ENCODE data around the gene SUPT16H. TPM values are rescaled to one million over a fixed set of nuclear protein-coding genes. Genes with fewer than 3 reads are reported as not detected.
A peak's percentile ranks its signal among the peaks of the same experiment; 100 is the strongest.

Gene SUPT16H
- total and polyA plus RNA-seq, 2 of the 13 experiments (the other 11 are each of a cell fraction or from before 2014, with no cell fraction given) = 77.5 to 230 TPM

DNA sequence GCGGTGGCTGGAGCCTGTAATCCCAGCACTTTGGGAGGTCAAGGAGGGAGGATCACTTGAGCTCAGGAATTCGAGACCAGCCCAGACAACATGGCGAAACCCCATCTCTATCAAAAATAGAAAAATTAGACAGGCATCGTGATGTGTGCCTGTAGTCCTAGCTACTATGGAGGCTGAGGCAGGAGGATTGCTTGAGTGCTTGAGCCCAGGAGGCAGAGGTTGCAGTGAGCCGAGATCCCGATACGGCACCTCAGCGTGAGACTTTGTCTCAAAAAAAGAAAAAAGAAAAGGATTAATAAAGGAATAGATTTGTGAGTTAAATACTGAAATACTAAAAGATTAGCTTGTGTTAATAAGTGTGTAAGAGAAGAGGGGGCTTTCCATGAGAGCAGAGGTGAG, 74.6 kb downstream of the SUPT16H start:
- peaks cover 43% of the 10 kb centered on the region for H3K4me1 ChIP-seq (ENCODE audit: insufficient read depth, low read length)
- peak overlapping the region; percentile 58 for H3K9ac ChIP-seq (ENCODE audit: insufficient read depth, low read depth, low read length)
- H3K4me2 ChIP-seq (ENCODE audit: low read depth, low read length) = peak overlapping the region; percentile 94
- H3K79me2 ChIP-seq (ENCODE audit: insufficient read depth, low read length) = no peaks in the 10 kb centered on the region
- WGBS (ENCODE audit: low lambda C conversion rate) = 91% methylated on average over 8 of the region's 8 CpGs
- in situ Hi-C loops (cut with HindIII; ENCODE audit: extremely low pct_ligation_motif_present, low pct_unique_long_range_greater_than_20kb) (no loop called here), intact Hi-C loops (cut with micrococcal nuclease; ENCODE audit: unreplicated experiment) (loop anchor here (2.0 kb wide), 1 partner anchor 40 kb away; the partner anchor contains the start of gene HNRNPC)
- FAIRE-seq = no peak
- no peaks in the 10 kb centered on the region; a peak in 1 of 5 replicates for H3K27me3 ChIP-seq (ENCODE audit: control insufficient read depth in 1 of 2, insufficient read depth in 2 of 2, low read length in 2 of 2)
- peak overlapping the region; percentile 88 for H3K27ac ChIP-seq (ENCODE audit: extremely low read length, insufficient read depth, low read length)
- POLR2A ChIA-PET = interaction anchor here (0.8 to 2.8 kb wide), 14 partner anchors 11 to 202 kb away, joined by 3 to 11 read pairs (median 4); partner anchors contain the start of genes CHD8 and METTL3
- no peaks in the 10 kb centered on the region for H4K20me1 ChIP-seq (ENCODE audit: insufficient read depth, low read length)
- CTCF ChIA-PET (ENCODE audit: low intra/inter-chr PET ratio, low total read pairs) = no interaction called here
- no peak for DNase-seq (ENCODE audit: low spot score)
- H2AFZ ChIP-seq (ENCODE audit: low read length) = peak overlapping the region; percentile 33
- no peaks in the 10 kb centered on the region for H3K9me3 ChIP-seq (ENCODE audit: low read length)
- no peak for ATAC-seq
- peak overlapping the region in 2 of 3 experiments; percentile 15 to 70; a peak in 3 of 6 replicates for H3K4me3 ChIP-seq (replicated peaks in 1 of 3; ENCODE audit: insufficient read depth in 1 of 3, low read depth in 2 of 3, low read length in 3 of 3)
- TSS peak; percentile 88 for BruUV-seq (replicated peaks)
- H3K36me3 ChIP-seq (replicated peaks in 1 of 2; ENCODE audit: control insufficient read depth in 1 of 2, insufficient read depth in 2 of 2, low read length in 2 of 2) = no peaks in the 10 kb centered on the region
- TF ChIP-seq ZNF543 (CRISPR knock-in tag; IDR thresholded peaks at IDR 0.05) (0 out of 2 replicates have a peak, but pooled peaks have one; percentile 8), ZNF44 (CRISPR knock-in tag; IDR thresholded peaks at IDR 0.05) (0 out of 2 replicates have a peak, but pooled peaks have one; percentile 73), ZNF264 (CRISPR knock-in tag; IDR thresholded peaks at IDR 0.05) (0 out of 2 replicates have a peak, but pooled peaks have one; percentile 3), TSC22D2 (CRISPR knock-in tag; IDR thresholded peaks at IDR 0.05; ENCODE audit: borderline replicate concordance) (0 out of 2 replicates have a peak, but pooled peaks have one; percentile 35), ZNF598 (CRISPR knock-in tag; IDR thresholded peaks at IDR 0.05; ENCODE audit: borderline replicate concordance) (0 out of 2 replicates have a peak, but pooled peaks have one; percentile 11), ZNF3 (CRISPR knock-in tag; IDR thresholded peaks at IDR 0.05) (no peak), ZNF20 (CRISPR knock-in tag; IDR thresholded peaks at IDR 0.05) (peak; percentile 52; the same call in 1 of the 2 replicates), ZBTB3 (CRISPR knock-in tag; IDR thresholded peaks at IDR 0.05; ENCODE audit: borderline replicate concordance, low read depth) (peak; percentile 20; the same call in 1 of the 2 replicates), KLF6 (CRISPR knock-in tag; IDR thresholded peaks at IDR 0.05) (0 out of 2 replicates have a peak, but pooled peaks have one; percentile 7), BORCS8-MEF2B (CRISPR knock-in tag; IDR thresholded peaks at IDR 0.05) (no peak; the same call in 1 of the 2 replicates), ZC3H4 (CRISPR knock-in tag; IDR thresholded peaks at IDR 0.05; ENCODE audit: borderline replicate concordance) (0 out of 2 replicates have a peak, but pooled peaks have one; percentile 25)
- TF ChIP-seq, protein P1, sequence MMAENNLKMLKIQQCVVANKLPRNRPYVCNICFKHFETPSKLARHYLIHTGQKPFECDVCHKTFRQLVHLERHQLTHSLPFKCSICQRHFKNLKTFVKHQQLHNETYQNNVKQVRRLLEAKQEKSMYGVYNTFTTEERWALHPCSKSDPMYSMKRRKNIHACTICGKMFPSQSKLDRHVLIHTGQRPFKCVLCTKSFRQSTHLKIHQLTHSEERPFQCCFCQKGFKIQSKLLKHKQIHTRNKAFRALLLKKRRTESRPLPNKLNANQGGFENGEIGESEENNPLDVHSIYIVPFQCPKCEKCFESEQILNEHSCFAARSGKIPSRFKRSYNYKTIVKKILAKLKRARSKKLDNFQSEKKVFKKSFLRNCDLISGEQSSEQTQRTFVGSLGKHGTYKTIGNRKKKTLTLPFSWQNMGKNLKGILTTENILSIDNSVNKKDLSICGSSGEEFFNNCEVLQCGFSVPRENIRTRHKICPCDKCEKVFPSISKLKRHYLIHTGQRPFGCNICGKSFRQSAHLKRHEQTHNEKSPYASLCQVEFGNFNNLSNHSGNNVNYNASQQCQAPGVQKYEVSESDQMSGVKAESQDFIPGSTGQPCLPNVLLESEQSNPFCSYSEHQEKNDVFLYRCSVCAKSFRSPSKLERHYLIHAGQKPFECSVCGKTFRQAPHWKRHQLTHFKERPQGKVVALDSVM (CRISPR knock-in tag; IDR thresholded peaks at IDR 0.05) = peak; percentile 95
- TF ChIP-seq, protein P2, sequence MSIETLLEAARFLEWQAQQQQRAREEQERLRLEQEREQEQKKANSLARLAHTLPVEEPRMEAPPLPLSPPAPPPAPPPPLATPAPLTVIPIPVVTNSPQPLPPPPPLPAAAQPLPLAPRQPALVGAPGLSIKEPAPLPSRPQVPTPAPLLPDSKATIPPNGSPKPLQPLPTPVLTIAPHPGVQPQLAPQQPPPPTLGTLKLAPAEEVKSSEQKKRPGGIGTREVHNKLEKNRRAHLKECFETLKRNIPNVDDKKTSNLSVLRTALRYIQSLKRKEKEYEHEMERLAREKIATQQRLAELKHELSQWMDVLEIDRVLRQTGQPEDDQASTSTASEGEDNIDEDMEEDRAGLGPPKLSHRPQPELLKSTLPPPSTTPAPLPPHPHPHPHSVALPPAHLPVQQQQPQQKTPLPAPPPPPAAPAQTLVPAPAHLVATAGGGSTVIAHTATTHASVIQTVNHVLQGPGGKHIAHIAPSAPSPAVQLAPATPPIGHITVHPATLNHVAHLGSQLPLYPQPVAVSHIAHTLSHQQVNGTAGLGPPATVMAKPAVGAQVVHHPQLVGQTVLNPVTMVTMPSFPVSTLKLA (IDR thresholded peaks at IDR 0.05) = no peak
- TF ChIP-seq, protein P3, sequence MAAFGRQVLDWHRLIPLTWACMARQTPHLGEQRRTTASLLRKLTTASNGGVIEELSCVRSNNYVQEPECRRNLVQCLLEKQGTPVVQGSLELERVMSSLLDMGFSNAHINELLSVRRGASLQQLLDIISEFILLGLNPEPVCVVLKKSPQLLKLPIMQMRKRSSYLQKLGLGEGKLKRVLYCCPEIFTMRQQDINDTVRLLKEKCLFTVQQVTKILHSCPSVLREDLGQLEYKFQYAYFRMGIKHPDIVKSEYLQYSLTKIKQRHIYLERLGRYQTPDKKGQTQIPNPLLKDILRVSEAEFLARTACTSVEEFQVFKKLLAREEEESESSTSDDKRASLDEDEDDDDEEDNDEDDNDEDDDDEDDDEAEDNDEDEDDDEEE (CRISPR knock-in tag; IDR thresholded peaks at IDR 0.05) = no peak
- TF ChIP-seq, protein P4, sequence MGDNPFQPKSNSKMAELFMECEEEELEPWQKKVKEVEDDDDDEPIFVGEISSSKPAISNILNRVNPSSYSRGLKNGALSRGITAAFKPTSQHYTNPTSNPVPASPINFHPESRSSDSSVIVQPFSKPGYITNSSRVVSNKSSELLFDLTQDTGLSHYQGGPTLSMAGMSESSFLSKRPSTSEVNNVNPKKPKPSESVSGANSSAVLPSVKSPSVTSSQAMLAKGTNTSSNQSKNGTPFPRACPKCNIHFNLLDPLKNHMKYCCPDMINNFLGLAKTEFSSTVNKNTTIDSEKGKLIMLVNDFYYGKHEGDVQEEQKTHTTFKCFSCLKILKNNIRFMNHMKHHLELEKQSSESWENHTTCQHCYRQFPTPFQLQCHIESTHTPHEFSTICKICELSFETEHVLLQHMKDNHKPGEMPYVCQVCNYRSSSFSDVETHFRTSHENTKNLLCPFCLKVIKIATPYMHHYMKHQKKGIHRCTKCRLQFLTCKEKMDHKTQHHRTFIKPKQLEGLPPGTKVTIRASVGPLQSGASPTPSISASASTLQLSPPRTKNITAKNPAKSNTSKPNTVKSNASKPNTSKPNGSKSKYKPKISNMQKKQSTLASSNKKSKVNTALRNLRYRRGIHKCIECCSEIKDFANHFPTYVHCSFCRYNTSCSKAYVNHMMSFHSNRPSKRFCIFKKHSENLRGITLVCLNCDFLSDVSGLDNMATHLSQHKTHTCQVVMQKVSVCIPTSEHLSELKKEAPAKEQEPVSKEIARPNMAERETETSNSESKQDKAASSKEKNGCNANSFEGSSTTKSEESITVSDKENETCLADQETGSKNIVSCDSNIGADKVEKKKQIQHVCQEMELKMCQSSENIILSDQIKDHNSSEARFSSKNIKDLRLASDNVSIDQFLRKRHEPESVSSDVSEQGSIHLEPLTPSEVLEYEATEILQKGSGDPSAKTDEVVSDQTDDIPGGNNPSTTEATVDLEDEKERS (CRISPR knock-in tag; IDR thresholded peaks at IDR 0.05) = no peak; the same call in 1 of the 2 replicates

Measured in HepG2 (cell line).